Activated CD4-positive, alpha-beta T cell treated with anti-CD3 and anti-CD28 coated beads, Interleukin-2, amount 10 ng/mL, durations not matched to agents 7 days and 5 days (primary cell): ENCODE data around the gene BUD23. TPM values are rescaled to one million over a fixed set of nuclear protein-coding genes. Genes with fewer than 3 reads are reported as not detected.
A peak's percentile ranks its signal among the peaks of the same experiment; 100 is the strongest.
"Not testable (repeated sequence)": the region's sequence is repeated elsewhere in the genome, so short reads cannot be mapped to it uniquely, and the experiment has no call there.

Experiments
- CTCF ChIA-PET: fragments of 350-600 bp; sonication (Branson Sonifier 250); formaldehyde crosslinking; loops from one replicate; lab custom pipeline; 2021; ENCODE audit warnings: antibody characterized with exemption; lab: Charles Lee
- POLR2A ChIA-PET: fragments of 350-600 bp; sonication (Branson Sonifier 250); formaldehyde crosslinking; loops from one replicate; lab custom pipeline; 2021; ENCODE audit warnings: antibody characterized with exemption; lab: Charles Lee
- DNase-seq: peaks from one replicate; pipeline ENCODE4 v3.0.0-alpha.2; 2020
- H3K27ac Mint-ChIP-seq: one replicate; pipeline ENCODE4 v1.8.0; 2021; ENCODE audit warnings: mild to moderate bottlenecking, moderate library complexity, mixed read lengths
- H3K27me3 Mint-ChIP-seq: one replicate; pipeline ENCODE4 v1.8.0; 2021; ENCODE audit warnings: mixed read lengths
- H3K36me3 Mint-ChIP-seq: one replicate; pipeline ENCODE4 v1.8.0; 2021; ENCODE audit warnings: low read depth, mixed read lengths
- H3K4me1 Mint-ChIP-seq: one replicate; pipeline ENCODE4 v1.8.0; 2021; ENCODE audit warnings: mixed read lengths
- H3K4me3 Mint-ChIP-seq: one replicate; pipeline ENCODE4 v1.8.0; 2021; ENCODE audit warnings: mild to moderate bottlenecking, moderate library complexity, mixed read lengths
- H3K9me3 Mint-ChIP-seq: one replicate; pipeline ENCODE4 v1.8.0; 2021; ENCODE audit warnings: mixed read lengths
- total RNA-seq, 2 experiments: library from RNA; stranded (reverse); gene quantifications; one replicate each; pipeline ENCODE4 v1.2.3, GENCODE V29; 2021

BUD23 gene
- total RNA-seq, 2 experiments from 2014 or later = 43.9 to 51.4 TPM

DNA sequence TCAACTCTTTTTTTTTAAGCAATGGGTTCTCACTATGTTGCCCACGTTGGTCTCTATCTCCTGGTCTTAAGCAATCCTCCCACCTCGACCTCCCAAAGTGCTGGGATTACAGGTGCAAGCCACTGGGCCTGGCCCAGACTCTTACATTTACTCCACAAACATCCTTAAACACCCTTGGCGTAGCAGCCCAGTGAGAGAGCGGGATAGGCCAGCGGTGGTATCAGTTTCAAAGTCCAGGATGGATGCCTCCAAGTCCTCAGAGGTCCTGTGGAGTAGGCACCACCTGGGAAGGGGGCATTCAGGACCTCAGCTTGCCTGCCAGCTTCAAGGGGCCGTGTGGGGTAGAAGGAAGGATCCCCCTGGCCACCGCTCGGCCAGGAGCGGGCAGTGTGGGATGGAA lies 33.8 kb upstream of the BUD23 start:
- DNase-seq = no peak
- ChIA-PET CTCF (interaction anchor here (0.6 kb wide), 1 partner anchor 53 kb away, joined by 3 read pairs; no protein-coding TSS in a partner anchor), POLR2A (no interaction called here)
- Mint-ChIP-seq H3K4me3 (no peak overlapping the region), H3K36me3 (no peaks in the 10 kb centered on the region), H3K4me1 (peaks cover 8% of the 10 kb centered on the region), H3K27me3 (peaks cover 57% of the 10 kb centered on the region), H3K9me3 (no peaks in the 10 kb centered on the region), H3K27ac (no peak overlapping the region)

DNA sequence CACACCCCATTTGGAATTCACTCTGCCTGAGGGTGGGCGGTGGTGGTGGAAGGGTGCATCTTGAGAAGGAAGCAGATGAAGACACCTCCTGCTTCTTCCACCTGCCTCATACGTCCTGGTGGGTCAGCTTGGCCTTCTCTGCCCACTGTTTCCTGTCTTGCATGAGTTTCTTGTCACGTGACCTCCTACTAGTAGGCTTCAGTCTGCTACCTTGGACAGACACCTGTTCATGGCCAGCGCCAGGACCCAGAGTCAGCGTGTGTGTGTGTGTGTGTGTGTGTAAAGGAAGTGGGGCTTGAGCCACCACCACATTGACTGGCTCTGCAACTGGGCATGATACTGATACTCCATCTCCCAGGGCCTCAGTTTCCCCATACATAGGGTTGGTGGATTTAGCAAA lies 32.9 kb upstream of the BUD23 start:
- ChIA-PET POLR2A (no interaction called here), CTCF (no interaction called here)
- no peak overlapping the region for H3K4me3 Mint-ChIP-seq
- H3K27me3 Mint-ChIP-seq = peaks cover 52% of the 10 kb centered on the region
- DNase-seq = no peak
- no peaks in the 10 kb centered on the region for H3K36me3 Mint-ChIP-seq
- peaks cover 8% of the 10 kb centered on the region for H3K4me1 Mint-ChIP-seq
- H3K9me3 Mint-ChIP-seq = no peaks in the 10 kb centered on the region
- H3K27ac Mint-ChIP-seq = no peak overlapping the region

DNA sequence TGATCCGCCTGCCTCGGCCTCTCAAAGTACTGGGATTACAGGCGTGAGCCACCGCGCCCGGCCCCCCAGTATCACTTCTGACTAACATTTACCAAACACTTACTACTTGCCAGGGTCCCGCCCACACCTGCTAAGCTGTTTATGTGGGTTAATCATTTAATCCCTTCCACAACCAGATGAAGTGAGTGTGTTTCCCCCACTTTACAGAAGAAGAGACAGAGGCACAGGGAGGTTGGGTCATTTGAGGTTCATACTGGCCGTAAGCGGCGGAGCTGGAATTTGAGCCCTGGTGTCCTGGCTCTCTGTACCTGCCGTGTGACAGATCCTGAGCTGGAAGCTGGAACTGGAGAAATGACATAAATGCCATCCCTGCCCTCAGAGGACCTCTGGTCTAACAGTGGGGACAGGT lies 30.9 kb upstream of the BUD23 start:
- no peak overlapping the region for H3K27ac Mint-ChIP-seq
- ChIA-PET CTCF (no interaction called here), POLR2A (interaction anchor here (0.7 kb wide), 1 partner anchor 225 kb away, joined by 9 read pairs; no protein-coding TSS in a partner anchor)
- H3K4me1 Mint-ChIP-seq = peaks cover 8% of the 10 kb centered on the region
- no peaks in the 10 kb centered on the region for H3K36me3 Mint-ChIP-seq
- H3K27me3 Mint-ChIP-seq = peaks cover 38% of the 10 kb centered on the region
- no peaks in the 10 kb centered on the region for H3K9me3 Mint-ChIP-seq
- H3K4me3 Mint-ChIP-seq = no peak overlapping the region
- DNase-seq = no peak

DNA sequence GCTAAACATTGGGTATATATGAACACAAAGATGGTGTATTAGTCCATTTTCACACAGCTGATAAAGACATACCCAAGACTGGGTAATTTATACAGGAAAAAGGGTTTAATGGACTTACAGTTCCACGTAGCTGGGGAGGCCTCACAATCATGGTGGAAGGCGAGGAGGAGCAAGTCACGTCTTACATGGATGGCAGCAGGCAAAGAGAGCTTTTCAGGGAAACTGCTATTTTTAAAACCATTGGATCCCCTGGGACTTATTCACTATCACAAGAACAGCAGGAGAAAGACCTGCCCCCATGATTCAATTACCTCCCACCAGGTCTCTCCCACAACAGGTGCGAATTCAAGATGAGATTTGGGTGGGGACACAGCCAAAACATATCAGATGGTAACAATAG lies 28.1 kb upstream of the BUD23 start:
- peaks cover 21% of the 10 kb centered on the region for H3K27me3 Mint-ChIP-seq
- H3K4me1 Mint-ChIP-seq, H3K36me3 Mint-ChIP-seq, POLR2A ChIA-PET, H3K9me3 Mint-ChIP-seq, H3K27ac Mint-ChIP-seq, H3K4me3 Mint-ChIP-seq, DNase-seq: not testable (repeated sequence)
- CTCF ChIA-PET = interaction anchor here (0.5 kb wide), 1 partner anchor 876 kb away, joined by 3 read pairs; no protein-coding TSS in a partner anchor

DNA sequence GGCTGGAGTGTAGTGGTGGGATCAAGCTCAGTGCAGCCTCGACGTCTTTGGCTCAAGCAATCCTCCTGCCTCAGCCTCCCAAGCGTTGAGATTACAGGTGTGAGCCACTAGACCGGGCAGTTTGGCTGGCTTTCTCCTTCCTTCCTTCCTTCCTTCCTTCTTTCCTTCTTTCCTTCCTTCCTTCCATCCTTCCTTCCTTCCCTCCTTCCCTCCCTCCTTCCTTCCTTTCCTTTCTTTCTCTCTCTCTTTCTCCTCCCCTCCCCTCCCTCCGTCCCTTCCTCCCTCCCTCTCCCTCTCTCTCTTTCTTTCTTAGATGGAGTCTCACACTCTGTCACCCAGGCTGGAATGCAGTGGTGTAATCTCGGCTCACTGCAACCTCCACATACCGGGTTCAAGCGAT lies 23.4 kb upstream of the BUD23 start:
- Mint-ChIP-seq H3K27me3 (peaks cover 18% of the 10 kb centered on the region), H3K36me3 (no peaks in the 10 kb centered on the region), H3K9me3 (peaks cover 7% of the 10 kb centered on the region), H3K27ac (no peak overlapping the region), H3K4me3 (no peak overlapping the region), H3K4me1 (no peaks in the 10 kb centered on the region)
- DNase-seq = no peak
- POLR2A ChIA-PET = no interaction called here
- CTCF ChIA-PET = interaction anchor here (0.7 kb wide), 1 partner anchor 38 kb away, joined by 3 read pairs; no protein-coding TSS in a partner anchor

DNA sequence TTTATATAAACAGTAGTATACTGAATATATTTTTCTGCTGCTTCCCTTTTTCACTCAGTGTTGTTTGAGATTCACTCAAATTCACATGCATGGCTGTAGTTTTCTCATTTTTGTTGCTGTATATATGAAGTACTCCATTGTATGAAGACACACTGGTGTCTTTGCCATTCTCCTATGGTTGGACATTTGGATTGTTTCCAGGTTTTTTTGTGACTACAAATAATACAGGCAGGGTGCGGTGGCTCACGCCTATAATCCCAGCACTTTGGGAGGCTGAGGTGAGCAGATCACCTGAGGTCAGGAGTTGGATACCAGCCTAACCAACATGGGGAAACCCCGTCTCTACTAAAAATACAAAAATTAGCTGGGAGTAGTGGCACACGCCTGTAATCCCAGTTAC lies 22.8 kb upstream of the BUD23 start:
- CTCF ChIA-PET, H3K9me3 Mint-ChIP-seq, H3K4me3 Mint-ChIP-seq, H3K4me1 Mint-ChIP-seq, DNase-seq, POLR2A ChIA-PET, H3K27ac Mint-ChIP-seq, H3K36me3 Mint-ChIP-seq: not testable (repeated sequence)
- H3K27me3 Mint-ChIP-seq = peaks cover 23% of the 10 kb centered on the region

DNA sequence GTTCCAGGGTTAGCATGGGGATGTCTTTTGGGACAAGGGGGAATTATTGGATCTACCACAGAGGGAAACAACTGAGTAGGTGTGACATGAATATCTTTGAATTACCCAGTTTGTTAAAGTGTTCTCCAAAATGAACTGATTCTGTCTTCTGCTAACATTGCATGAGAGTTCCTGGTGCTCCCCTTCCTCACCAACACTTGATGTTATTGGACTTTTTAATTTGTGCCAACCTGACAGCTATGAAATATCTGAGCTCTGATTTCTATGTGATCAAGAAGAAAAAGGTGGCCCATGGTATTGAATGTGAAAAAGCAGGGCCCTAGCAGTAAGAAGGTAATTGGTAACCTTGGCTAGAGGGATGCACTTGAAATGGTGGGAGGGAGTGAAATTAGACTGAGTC lies 20.4 kb upstream of the BUD23 start:
- Mint-ChIP-seq H3K27me3 (peaks cover 27% of the 10 kb centered on the region), H3K4me3 (no peak overlapping the region), H3K36me3 (no peaks in the 10 kb centered on the region), H3K4me1 (peaks cover 8% of the 10 kb centered on the region), H3K27ac (no peak overlapping the region), H3K9me3 (peaks cover 7% of the 10 kb centered on the region)
- CTCF ChIA-PET = no interaction called here
- POLR2A ChIA-PET = no interaction called here
- DNase-seq = no peak

DNA sequence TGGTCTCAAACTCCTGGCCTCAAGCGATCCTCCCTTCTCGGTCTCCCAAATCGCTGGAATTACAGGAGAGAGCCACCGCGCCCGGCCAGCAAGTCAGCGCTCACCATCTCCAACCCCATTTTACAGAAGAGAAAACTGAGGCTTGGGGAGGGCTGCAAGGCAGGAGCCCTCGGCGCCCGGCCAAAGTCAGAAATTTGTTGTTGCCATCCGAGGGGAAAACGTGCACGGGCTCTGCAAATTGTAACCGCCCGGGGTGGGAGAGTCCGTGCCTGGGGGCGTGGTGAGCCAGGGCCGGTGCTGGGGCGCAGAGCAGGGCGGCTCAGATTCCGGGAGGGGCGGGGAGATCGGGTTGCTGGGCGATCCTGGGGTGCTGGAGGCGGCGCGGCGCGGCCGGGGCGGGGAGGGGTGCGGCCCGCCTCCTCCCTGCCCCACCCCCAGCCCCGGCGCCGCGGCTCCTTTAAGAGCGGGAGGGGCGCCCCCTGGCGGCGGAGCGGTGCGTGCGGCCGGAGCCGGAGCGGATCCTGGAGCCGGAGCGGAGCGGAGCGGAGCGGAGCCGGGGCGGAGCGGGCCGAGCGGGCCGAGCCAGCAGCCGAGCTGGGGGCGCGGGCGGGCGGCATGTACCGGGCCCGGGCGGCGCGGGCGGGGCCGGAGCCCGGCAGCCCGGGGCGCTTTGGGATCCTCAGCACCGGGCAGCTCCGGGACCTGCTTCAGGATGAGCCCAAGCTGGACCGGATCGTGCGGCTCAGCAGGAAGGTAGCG lies 15.9 kb upstream of the BUD23 start, which contains the start of gene VPS37D:
TSS of gene VPS37D (plus strand) at position 488 of the 759 bp plus-strand sequence. CDS start at position 616, 128 bp downstream.
- DNase-seq = peak; percentile 93
- Mint-ChIP-seq H3K9me3 (peaks cover 7% of the 10 kb centered on the region), H3K4me3 (peak within 1 kb of the TSS; percentile 72), H3K36me3 (no peaks in the 10 kb centered on the region), H3K27me3 (peaks cover 35% of the 10 kb centered on the region), H3K27ac (peak within 1 kb of the TSS; percentile 42), H3K4me1 (peaks cover 11% of the 10 kb centered on the region)
- CTCF ChIA-PET = interaction anchor here (0.6 to 1.9 kb wide), 15 partner anchors 9 to 128 kb away, joined by 3 to 8 read pairs (median 3); partner anchors contain the start of gene ABHD11
- POLR2A ChIA-PET = no interaction called here

DNA sequence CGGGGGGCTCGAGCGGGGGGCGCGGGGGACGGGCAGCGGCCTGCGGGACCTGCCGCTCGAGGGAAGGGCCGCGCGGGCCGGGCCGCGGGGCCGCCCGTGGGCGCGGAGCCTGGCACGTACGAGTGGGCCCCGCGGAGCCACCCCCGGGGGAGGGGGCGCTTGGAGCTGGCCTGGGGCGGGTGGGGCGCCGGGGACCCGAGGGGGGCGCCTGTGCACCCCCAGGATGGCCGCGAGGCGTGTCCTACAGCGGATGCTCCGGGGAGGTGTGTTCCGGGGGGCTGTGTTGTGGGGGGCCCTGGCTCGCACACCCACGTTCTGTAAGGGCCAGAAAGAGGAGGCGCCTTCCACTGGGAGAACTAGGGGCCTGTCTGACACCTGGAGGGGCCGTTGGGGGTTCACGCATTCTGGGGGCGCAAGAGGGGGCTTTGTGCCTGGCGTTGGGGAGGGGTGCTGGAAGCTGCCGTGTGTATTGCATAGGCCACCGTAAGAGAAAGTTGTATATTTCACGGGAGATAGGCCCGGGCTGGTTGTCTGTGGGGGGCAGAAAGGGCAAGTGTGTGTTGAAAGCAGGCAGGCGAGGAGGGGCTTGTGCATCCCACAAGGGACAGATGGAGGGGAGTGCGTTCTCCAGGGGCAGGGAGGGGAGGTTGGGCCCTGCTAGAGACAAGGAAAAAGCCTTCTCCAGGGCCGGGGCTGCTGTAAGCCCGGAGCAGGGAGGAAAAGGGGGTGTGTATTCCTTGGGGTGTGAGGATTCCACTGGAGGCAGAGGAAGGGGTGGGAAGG lies 15.1 kb upstream of the BUD23 start:
- peaks cover 11% of the 10 kb centered on the region for H3K4me1 Mint-ChIP-seq
- H3K36me3 Mint-ChIP-seq = no peaks in the 10 kb centered on the region
- CTCF ChIA-PET = interaction anchor here (0.6 to 1.9 kb wide), 16 partner anchors 8 to 128 kb away, joined by 3 to 8 read pairs (median 3); partner anchors contain the start of gene ABHD11
- DNase-seq = no peak
- POLR2A ChIA-PET = no interaction called here
- H3K27ac Mint-ChIP-seq = peak overlapping the region; percentile 42
- H3K4me3 Mint-ChIP-seq = peak overlapping the region; percentile 59
- H3K9me3 Mint-ChIP-seq = peaks cover 1% of the 10 kb centered on the region
- peaks cover 29% of the 10 kb centered on the region for H3K27me3 Mint-ChIP-seq

DNA sequence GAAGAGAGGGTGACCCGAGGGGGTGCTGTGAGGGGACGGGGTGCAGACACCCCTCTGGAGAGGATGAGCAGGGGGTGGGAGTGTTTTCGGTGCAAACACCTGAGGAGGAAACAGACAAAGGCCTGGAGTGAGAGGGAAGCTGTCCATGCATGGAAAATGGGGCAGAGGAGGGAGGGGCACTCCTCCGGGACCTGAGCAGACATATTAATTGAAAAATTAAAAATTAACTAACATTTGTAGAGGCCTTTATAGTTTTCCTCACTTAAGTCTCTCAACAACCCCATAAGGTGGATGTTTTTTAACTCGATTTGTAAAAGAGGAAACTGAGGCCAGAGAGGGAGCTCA lies 14.5 kb upstream of the BUD23 start:
- no peaks in the 10 kb centered on the region for H3K9me3 Mint-ChIP-seq
- POLR2A ChIA-PET = no interaction called here
- no peak overlapping the region for H3K27ac Mint-ChIP-seq
- CTCF ChIA-PET = interaction anchor here (1.0 to 1.9 kb wide), 2 partner anchors 32 to 62 kb away, joined by 3 to 8 read pairs; no protein-coding TSS in a partner anchor
- H3K27me3 Mint-ChIP-seq = peaks cover 24% of the 10 kb centered on the region
- H3K36me3 Mint-ChIP-seq = no peaks in the 10 kb centered on the region
- H3K4me3 Mint-ChIP-seq = peak overlapping the region; percentile 59
- no peak for DNase-seq
- peaks cover 11% of the 10 kb centered on the region for H3K4me1 Mint-ChIP-seq

DNA sequence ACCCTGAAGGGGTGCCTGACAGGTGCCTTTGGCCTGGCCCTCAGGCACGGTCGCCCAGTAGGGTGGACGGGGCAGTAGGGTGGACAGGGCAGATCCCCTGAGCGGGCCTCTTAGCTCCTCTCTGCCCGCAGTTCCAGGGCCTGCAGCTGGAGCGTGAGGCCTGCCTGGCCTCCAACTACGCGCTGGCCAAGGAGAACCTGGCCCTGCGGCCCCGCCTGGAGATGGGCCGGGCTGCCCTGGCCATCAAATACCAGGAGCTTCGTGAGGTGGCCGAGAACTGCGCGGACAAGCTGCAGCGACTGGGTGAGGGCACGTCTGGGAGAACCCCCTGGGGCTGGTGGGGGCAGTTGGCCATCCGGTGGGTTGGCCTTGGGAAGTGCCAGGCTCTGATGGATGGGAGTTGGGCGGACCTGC lies 14.1 kb upstream of the BUD23 start:
- CTCF ChIA-PET = interaction anchor here (1.0 kb wide), 1 partner anchor 32 kb away, joined by 3 read pairs; no protein-coding TSS in a partner anchor

DNA sequence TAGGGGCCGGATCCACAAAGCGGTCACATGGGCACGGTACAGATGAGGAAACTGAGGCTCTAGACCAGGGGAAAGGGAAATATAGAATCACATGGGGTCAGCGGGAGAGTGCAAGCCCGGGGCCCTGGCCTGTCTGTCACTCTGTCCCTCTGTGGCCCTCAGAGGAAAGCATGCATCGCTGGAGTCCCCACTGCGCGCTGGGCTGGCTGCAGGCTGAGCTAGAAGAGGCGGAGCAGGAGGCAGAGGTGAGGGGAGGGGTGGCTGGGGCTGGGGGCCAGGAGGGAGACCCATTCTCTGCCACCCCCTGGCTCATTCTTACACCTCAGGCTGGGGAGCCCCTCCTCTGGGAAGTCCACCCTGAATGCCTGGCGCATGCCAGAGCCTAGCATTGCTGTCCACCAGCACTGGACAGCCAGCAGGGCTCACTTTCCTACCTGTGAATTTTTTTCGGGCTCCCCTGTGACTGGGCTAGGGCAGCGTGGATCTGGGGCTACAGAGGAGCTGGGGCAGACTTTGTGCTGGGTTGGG lies 13.5 kb upstream of the BUD23 start:
- DNase-seq = no peak
- no peak overlapping the region for H3K4me3 Mint-ChIP-seq
- H3K9me3 Mint-ChIP-seq = no peaks in the 10 kb centered on the region
- H3K27ac Mint-ChIP-seq = no peak overlapping the region
- H3K27me3 Mint-ChIP-seq = peaks cover 24% of the 10 kb centered on the region
- POLR2A ChIA-PET = no interaction called here
- H3K4me1 Mint-ChIP-seq = peaks cover 11% of the 10 kb centered on the region
- CTCF ChIA-PET = interaction anchor here (2.1 kb wide), 1 partner anchor 36 kb away, joined by 7 read pairs; no protein-coding TSS in a partner anchor
- no peaks in the 10 kb centered on the region for H3K36me3 Mint-ChIP-seq

More for the DNA sequence above, 14.1 kb upstream of the BUD23 start:
- no peak for DNase-seq
- Mint-ChIP-seq H3K4me1 (peaks cover 11% of the 10 kb centered on the region), H3K36me3 (no peaks in the 10 kb centered on the region), H3K27ac (no peak overlapping the region), H3K27me3 (peaks cover 24% of the 10 kb centered on the region), H3K4me3 (no peak overlapping the region), H3K9me3 (no peaks in the 10 kb centered on the region)
- POLR2A ChIA-PET = no interaction called here
